Endothelial cell (in vitro differentiated cells): Measurements from ENCODE around the gene MAML3. TPM values are rescaled to one million over a fixed set of nuclear protein-coding genes. Genes with fewer than 3 reads are reported as not detected.

ENCODE experiments used
- DNase-seq: peaks from one replicate; pipeline ENCODE4 v3.0.0; 2021; ENCODE audit warnings: low spot score
- H3K27ac Mint-ChIP-seq: one replicate; pipeline ENCODE4 v1.8.0; 2021; ENCODE audit warnings: mixed read lengths, inconsistent platforms; ENCODE audit not compliant: unreplicated experiment
- H3K27me3 Mint-ChIP-seq: one replicate; pipeline ENCODE4 v1.8.0; 2021; ENCODE audit warnings: mild to moderate bottlenecking, moderate library complexity, mixed read lengths, inconsistent platforms; ENCODE audit not compliant: unreplicated experiment
- H3K36me3 Mint-ChIP-seq: one replicate; pipeline ENCODE4 v1.8.0; 2021; ENCODE audit warnings: mild to moderate bottlenecking, low read depth, mixed read lengths, inconsistent platforms; ENCODE audit not compliant: unreplicated experiment
- H3K4me1 Mint-ChIP-seq: one replicate; pipeline ENCODE4 v1.8.0; 2021; ENCODE audit warnings: mild to moderate bottlenecking, mixed read lengths, inconsistent platforms; ENCODE audit not compliant: unreplicated experiment
- H3K4me3 Mint-ChIP-seq: one replicate; pipeline ENCODE4 v1.8.0; 2021; ENCODE audit warnings: mild to moderate bottlenecking, mixed read lengths, inconsistent platforms; ENCODE audit not compliant: unreplicated experiment
- H3K9me3 Mint-ChIP-seq: one replicate; pipeline ENCODE4 v1.8.0; 2021; ENCODE audit warnings: mixed read lengths, inconsistent platforms; ENCODE audit not compliant: unreplicated experiment
- CTCF ChIP-seq: fragments of 200-600 bp; sonication (generic); IDR thresholded peaks from one replicate; pipeline ENCODE4 v1.5.0; 2021; ENCODE audit warnings: antibody characterized with exemption; ENCODE audit not compliant: unreplicated experiment
- total RNA-seq: library from RNA; stranded (reverse); fragmentation: NEBNext Ultra II Directional; extraction: Animal tissue kit (Norgen Biotek cat#: 25700); gene quantifications from one replicate; pipeline ENCODE4 v1.2.1, GENCODE V29; 2021; ENCODE audit not compliant: unreplicated experiment

Gene MAML3
- total RNA-seq, 1 donor from 2014 or later: 31.0 TPM

- H3K27ac Mint-ChIP-seq: peak overlapping the region; percentile 86
- H3K4me3 Mint-ChIP-seq: peak overlapping the region; percentile 16
- DNase-seq: peak; percentile 56
- H3K27me3 Mint-ChIP-seq: no peaks in the 10 kb centered on the region
- no peaks in the 10 kb centered on the region for H3K9me3 Mint-ChIP-seq
- peaks cover 31% of the 10 kb centered on the region for H3K4me1 Mint-ChIP-seq
- no peaks in the 10 kb centered on the region for H3K36me3 Mint-ChIP-seq
- TF ChIP-seq CTCF: peak; percentile 40
Measured at GRCh38 chr4:140012688-140013486, 141.1 kb downstream of the MAML3 start.

GRCh38 chr4:140005699-140006098 is 148.3 kb downstream of the MAML3 start:
- no peak overlapping the region for H3K4me3 Mint-ChIP-seq
- no peaks in the 10 kb centered on the region for H3K36me3 Mint-ChIP-seq
- H3K27ac Mint-ChIP-seq: no peak overlapping the region
- no peak for DNase-seq
- no peaks in the 10 kb centered on the region for H3K9me3 Mint-ChIP-seq
- TF ChIP-seq CTCF: no peak
- H3K27me3 Mint-ChIP-seq: peaks cover 2% of the 10 kb centered on the region
- peaks cover 39% of the 10 kb centered on the region for H3K4me1 Mint-ChIP-seq

- TF ChIP-seq CTCF: no peak
- H3K9me3 Mint-ChIP-seq: no peaks in the 10 kb centered on the region
- peaks cover 37% of the 10 kb centered on the region for H3K4me1 Mint-ChIP-seq
- no peak overlapping the region for H3K4me3 Mint-ChIP-seq
- DNase-seq: no peak
- H3K36me3 Mint-ChIP-seq: no peaks in the 10 kb centered on the region
- peaks cover 2% of the 10 kb centered on the region for H3K27me3 Mint-ChIP-seq
- H3K27ac Mint-ChIP-seq: peak overlapping the region; percentile 85
Measured at GRCh38 chr4:140004922-140005627, 148.9 kb downstream of the MAML3 start.

- Mint-ChIP-seq H3K36me3 (no peaks in the 10 kb centered on the region), H3K9me3 (no peaks in the 10 kb centered on the region), H3K27ac (peak overlapping the region; percentile 85), H3K4me1 (peaks cover 34% of the 10 kb centered on the region), H3K4me3 (peak overlapping the region; percentile 54), H3K27me3 (peaks cover 2% of the 10 kb centered on the region)
- TF ChIP-seq CTCF: no peak
- peak; percentile 39 for DNase-seq
Measured at GRCh38 chr4:140004549-140004895, 149.5 kb downstream of the MAML3 start.
